GM21528 (cell line): Measurements from ENCODE around the gene C1orf146.
"Not testable (repeated sequence)": the region's sequence is repeated elsewhere in the genome, so short reads cannot be mapped to it uniquely, and the experiment has no call there.

Experiments
- ATAC-seq: cut with Tn5 transposase; IDR thresholded peaks from one replicate; pipeline ENCODE4 v1.9.1; 2021; ENCODE audit warnings: mild to moderate bottlenecking, moderate library complexity; ENCODE audit not compliant: unreplicated experiment, low FRiP score

The C1orf146 gene, protein sequence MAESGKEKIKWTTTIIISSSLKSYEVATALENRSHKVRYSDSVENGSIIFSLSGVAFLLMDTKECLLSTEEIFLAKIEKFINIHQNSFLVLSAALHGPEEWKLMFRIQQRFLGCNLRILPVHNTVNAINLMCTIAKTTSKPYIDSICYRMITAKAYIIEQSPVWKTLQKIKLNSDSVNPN

DNA sequence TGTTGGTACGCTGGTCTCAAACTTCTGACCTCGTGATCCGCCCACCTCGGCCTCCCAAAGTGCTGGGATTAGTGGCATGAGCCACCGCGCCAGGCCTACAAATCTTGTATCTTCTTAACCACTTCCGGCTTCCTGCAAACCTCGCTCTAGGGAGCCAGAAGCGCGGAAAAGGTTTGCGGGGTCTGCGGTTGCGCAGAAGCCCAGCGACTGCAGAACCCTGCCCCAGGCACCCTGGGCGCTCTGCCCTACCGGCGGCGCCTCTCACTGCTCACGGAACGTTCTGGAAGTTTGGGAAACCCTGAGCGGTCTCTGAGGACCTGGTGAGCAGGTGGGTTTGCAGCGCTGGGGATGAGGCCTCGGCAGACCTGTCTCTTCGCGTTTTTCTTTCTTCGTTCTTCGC, at the start of gene C1orf146:
TSS of gene C1orf146 (plus strand) at position 195 of the 400 bp plus-strand sequence. CDS start 13,506 bp downstream, outside the sequence.
- ATAC-seq, result no peak

DNA sequence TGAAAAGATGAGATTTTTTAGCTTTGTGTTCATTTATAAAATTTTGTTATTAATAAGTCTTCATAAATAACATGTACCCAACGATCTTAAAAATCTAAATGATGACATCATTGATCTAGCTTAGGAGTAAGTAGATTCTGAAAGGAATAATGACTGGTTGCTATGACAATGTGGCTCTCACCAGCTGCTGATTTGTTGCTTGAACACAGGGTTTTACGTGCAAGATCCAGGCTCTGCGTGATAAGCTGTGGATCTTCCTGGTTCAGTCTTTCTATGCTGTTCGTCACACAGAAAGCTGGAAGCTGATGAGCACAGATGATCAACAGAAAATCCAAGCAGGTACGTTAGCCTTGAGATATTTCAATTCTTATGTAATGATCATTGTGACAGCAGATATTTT, 49.1 kb upstream of the C1orf146 start:
- ATAC-seq, result no peak

DNA sequence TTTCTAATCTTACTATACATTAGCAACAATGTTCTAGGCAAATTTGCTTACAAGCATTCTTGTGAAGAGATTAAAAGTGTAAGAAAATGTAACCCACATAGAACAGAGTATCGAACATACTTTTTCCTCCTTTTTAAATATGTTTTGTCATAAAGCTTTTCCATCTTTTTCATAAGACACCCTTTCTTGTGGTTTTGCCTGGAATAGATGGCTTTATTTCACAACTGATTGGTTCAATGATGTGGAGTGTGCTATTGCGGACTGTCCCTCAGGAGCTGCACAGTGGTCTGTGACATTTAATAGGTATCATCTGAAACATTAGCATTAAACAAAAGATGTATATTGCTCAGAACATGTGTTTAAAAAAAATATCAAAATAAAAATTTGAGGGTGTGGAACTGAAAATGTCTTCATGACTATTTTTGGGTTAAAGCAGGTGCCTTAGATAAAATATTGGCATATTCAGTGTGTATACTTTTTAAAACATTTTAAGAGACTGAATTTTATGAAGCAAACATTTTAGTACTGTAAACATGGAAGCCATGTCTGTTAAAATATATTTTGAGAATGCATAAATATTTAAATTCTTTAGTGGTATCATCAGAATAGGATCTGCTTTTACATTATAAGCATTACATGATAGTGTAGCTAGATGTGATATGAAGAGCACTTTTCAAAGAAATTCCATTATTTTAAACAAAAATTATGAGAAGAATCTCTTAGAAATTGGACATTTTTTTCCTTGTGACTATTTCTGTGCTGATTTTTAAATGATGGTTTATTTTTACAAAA, 48.3 kb upstream of the C1orf146 start:
- no peak for ATAC-seq

DNA sequence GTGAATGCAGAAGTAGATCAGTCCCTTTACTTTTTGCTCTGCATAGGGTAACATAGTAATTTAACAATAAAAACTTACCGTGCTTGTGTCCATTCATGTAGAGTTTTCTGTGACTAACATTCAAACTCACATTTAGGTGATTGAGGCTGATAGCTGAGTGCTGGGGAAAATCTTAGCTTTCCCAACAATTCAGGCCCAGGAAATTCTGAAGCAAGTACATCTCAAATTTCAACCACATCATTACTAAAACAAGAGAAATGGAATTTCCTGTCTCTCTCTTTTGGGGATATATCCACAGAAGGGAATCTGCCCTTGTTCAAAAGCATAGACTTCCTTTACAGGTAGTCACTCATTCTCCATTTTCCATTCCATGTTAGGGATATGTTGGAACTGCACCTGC, 33.1 kb upstream of the C1orf146 start:
- ATAC-seq, result no peak

DNA sequence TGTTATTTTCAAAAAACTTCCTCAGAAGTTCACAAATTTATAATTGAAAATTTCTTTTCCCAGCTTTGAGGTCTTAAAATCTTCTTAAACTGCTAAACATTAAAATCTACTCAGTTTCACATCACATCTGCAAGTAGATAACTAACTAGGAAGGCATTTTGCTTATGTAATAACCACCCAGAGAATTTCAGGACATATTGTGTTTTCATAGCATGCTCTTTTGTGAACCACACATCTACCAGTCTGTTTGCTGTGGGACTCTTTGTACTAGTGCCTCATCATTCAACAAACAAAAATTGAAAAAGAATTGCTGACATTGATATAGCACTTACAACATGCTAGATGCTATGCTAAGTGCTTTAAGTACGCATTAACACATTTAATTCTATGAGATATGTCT, 31.6 kb upstream of the C1orf146 start:
- no peak for ATAC-seq

DNA sequence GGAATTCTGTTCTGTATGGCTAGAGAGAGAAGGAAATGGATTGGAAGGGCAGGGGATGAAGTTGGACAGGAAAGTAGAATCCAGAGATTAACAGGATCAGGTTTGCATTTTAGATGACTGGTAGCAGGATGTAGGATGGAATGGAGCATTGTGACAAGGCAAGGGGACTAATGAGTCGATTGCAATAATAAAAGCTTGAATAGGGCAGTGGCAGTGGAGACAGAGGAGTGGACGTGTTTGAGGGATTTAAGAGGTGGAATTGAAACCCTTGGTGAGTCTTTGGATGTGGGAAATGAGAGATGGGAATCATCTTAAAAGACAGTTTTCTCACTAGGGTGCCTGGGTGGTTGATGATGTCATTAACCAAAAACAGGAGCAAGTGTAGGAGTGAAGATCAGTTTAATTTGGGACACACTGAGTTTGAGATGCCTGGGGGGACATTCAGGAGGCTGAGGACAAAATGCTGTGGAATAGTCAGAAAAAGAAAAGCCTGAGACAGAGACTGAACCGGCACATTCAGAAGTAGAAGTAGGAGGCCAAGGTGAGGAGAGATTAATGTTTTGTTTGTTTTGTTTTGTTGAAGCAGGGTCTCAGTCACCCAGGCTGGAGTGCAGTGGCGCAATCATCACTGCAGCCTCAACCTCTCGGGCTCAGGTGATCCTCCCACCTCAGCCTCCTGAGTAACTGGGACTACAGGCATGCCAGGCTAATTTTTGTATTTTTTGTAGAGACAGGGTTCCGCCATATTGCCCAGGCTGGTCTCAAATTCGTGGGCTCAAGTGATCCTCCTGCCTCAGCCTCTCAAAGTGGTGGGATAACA, 29.1 kb upstream of the C1orf146 start:
- ATAC-seq, result no peak

DNA sequence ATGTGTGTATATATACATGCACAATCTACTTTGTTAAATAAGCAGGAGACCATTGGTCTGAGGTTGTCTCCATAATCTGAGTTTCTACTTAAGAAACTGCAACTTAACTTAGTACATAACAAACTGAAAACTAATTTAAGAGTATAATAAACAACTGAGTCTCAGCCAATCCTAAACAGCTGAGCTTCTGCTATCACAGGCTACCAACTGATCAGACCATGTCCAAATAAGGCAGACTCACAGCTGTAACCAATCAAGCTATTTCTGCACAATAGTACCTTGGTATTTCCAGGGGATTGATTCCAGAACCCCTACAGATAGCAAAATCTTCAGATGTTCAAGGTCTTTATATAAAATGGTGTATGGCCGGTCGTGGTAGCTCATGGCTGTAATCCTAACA, 26.0 kb upstream of the C1orf146 start:
- ATAC-seq, result no peak

DNA sequence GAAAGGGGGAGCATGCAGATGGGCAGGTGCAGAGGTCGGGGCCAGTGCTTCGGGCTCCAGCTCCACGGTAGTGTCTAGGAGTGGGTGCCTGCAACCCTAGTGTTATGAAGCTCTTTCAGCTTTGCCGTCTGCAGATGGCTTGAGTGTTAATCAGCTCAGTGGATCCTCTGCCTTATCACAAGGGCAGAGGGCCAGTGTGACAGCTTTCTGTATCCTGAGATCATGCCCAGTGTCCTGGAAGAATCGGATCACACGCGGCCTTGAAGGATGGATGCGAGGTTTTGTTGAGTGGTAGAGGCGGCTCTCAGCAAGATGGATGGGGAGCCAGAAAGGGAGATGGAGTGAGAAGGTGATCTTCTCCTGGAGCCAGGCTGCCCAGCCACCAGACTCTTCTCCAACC, 25.5 kb upstream of the C1orf146 start:
- ATAC-seq, result no peak

DNA sequence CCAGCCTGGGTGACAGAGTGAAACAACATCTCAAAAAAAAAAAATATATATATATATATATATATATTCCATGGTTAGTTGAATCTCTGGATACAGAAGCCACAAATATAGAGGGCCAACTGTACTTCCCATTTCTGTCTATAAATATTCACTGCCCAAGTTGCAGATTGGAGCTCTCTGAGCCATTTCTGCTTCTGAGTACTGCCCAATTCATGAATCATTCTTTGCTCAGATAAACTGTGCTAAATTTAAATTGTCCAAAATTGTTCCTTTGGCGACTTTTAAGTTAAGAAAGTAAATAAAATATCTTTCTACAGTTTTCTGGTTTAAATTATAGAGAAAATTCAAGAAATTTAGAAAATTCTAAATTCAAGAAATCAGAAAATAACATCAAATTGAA, 23.2 kb upstream of the C1orf146 start:
- no peak for ATAC-seq

DNA sequence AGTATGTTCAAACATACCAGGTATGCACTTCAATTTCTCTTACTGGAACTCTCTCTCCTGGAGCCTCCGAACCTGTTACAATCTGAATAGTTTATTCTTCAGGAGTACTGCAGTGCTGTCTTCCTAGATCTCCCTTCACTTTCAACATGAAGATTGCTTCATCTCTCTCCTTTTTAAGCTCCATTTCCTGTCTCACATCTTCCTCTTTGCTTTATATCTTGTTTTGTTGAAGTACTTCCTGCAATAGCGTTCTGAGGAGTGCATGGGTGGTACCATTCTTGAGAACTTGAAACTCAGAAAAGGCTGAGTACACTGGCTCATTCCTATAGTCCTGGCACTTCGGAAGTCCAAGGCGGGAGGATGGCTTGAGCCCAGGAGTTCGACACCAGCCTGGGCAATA, 15.7 kb upstream of the C1orf146 start:
- ATAC-seq, result no peak

DNA sequence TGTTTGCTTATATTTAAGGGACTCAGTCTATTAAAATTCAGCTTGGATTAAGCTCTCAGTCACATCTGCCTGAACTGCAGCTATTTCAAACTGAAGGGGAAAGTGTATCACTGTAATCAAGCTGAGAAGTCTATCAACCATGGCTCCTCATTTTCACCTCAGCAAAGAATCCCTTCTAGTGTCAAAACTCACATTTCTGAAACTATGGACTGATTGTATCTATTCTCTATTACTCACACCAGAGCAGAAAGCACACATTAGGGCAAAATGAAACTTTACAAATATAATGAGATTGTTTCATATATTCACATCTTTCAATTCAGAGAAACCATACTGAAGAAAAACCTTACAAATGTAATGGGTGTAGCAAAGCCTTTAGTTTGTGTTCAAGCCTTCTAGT, 14.6 kb upstream of the C1orf146 start:
- no peak for ATAC-seq

DNA sequence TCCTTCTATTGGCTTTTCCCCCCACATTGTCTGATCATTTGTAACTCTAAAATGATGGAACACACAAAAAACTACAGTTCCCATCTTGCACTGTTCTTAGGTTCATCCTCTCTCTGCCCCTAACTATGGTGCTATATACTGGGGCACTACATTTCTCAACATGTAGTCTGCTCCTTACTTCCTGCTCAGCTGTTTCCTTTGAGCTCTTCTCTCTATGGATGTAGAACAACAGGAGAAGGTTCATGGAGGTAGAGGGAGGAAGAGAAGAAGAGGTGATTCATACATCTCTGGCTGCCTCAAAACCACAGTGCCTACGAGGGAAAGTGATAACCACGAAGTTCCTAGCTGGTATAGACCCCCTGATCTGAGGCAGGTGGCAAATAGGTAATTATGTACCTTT, 7.0 kb upstream of the C1orf146 start:
- ATAC-seq, result no peak

DNA sequence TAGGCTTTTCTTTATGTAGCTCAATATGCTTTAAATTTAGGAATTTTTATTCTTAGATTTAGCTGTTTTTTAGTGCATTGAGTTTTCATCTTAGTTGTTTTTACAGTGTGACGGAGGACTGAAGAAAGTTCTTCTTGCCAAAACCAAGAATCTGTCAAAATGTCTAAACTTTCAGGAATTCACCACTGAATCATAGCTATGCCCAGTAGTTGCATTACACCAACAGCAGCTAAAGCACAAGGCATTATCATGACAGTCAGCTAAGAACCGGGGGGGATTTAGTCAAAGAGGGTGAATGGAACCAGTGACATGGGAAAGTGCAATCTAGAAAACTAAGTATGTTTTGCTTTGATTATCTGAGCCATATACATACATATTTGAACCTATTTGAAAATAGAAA, 6.5 kb upstream of the C1orf146 start:
- ATAC-seq, result no peak

DNA sequence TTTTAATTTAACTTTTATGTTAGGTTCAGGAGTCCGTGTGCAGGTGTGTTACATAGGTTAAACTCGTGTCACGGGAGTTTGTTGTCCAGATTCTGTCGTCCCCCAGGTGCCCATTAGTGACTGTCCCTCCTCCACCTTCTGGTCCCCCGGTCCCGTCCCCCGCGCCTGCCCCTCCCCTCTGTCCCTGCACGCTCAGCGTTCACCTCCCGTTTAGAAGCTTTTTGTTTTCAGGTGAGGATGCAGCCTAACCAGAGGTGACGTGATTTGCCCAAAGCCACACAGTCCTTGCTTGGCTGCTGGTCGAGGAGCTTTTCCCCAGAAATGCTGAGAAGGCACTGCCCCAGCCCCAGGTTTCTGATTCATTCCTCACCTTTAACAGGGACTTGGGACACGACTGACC, 844 bp downstream of the C1orf146 start:
- ATAC-seq, result no peak

DNA sequence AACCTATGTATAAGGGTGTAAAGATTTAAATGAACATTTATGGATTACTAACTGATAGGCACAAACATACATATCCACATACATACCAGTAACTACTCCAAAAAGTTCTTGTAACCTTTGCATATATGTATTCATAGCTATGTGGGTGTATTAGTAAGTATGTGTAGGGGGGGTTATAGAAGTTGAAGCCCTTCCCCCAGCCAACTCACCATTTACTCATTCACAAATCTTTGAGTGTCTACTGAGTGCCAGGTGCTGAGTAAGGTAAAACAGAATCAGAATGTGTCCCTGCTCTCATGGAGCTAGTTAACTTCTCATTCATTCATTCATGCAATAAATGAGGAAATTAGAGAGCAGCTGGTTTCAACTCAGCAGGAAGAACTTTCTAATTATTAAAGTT, 1.3 kb downstream of the C1orf146 start:
- ATAC-seq, result no peak

DNA sequence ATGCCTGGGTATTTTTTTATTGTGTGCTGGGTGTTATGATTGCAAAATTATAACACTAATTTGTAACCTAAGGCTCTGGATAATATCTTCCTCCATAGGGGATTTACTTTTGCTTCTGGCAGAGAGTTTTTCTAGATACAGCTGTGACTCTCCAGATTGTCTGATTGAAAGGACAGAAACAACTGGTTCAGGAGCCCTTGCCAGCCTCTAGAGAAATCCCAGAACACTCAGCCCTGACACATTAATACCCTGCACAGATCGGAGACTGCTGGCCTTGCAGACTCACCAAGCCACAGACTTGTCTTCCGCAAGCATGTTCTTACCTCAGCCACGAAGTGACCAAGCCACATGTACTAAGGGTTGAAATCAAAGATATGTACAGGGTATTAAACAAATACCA, 10.7 kb downstream of the C1orf146 start:
- no peak for ATAC-seq

DNA sequence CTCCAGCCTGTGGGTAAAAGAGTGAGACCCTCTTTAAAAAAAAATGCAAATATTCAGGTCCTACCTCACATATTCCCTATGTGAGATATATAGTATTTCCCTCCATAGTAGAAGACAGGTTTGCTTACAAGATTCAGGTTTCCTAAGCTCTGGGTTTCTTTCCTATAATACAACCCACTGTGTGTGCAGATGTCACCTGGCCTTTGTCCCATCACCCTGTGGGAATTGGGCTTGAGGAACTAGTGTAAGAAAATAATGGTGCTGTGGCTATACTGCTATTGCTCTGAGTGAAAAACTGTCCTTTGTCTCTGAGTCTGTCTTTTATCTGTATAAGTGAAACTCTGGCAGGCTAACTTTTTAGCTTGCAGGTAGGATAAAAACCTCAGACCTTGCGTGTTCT, 13.0 kb downstream of the C1orf146 start:
- no peak for ATAC-seq

DNA sequence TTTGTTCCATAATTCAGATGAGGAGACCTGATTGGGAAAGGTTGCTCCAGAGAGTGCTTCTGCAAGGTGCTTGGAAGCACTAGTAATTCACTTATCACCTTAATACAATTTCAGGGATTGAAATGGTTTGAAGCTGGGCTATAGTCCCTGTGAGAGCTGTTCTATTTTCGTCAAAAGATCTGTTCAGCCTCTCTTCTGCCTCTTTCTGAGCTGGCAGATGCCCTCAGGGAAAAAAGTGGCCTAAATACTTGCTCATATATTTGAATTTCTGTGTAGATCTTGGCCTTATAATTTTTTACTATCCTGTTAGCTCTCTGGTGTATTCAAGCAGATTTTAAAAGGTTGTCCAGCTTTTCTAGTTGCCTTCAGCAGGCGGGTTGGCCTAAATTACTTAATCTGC, 22.3 kb downstream of the C1orf146 start:
- no peak for ATAC-seq

DNA sequence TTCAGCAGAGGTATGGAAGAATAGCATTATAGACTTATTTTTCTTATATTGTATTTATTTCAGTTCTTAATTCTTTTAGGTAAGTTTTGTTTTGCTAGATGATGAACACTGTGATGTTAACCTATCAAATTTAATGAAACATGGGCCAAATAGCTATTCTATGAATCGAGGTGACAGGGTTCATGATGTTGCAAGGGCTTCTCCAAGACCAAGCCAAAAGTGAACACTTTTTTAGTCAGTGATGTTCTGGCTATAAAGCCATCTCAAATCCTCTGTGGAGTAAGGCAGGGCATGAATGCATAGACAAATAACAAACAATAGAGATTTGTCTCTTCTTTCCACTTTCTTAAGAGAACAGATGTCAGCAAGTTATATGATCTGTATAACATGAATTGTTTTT, 26.7 kb downstream of the C1orf146 start:
- ATAC-seq, result no peak

DNA sequence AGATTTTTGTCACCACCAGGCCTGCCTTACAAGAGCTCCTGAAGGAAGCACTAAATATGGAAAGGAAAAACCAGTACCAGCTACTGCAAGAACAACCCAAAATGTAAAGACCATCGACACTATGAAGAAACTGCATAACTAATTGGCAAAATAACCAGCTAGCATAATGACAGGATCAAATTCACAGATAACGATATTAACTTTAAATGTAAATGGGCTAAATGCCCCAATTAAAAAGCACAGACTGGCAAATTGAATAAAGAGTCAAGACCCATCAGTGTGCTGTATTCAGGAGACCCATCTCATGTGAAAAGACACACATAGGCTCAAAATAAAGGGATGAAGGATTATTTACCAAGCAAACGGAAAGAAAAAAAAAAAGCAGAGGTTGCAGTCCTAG, 37.0 kb downstream of the C1orf146 start:
- ATAC-seq, result not testable (repeated sequence)

DNA sequence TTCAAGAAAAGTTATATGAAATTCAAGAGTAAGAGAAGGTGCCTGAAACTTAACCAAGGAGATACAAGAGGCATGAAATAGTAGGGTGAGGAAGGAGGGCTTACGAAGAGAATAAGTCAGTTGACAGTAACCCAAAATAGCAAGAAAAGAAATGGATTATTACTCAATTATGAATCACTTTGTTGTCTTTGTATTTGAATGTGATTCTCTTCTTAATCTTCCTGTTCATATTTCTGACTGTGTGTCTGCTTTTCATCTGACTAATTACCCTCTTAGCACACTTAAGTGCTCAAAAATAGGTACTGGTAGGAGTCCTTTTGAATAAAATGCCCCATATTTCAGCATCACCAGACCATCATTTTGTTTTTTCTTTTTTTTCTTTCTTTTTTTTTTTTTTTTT, 41.6 kb downstream of the C1orf146 start:
- ATAC-seq, result no peak

DNA sequence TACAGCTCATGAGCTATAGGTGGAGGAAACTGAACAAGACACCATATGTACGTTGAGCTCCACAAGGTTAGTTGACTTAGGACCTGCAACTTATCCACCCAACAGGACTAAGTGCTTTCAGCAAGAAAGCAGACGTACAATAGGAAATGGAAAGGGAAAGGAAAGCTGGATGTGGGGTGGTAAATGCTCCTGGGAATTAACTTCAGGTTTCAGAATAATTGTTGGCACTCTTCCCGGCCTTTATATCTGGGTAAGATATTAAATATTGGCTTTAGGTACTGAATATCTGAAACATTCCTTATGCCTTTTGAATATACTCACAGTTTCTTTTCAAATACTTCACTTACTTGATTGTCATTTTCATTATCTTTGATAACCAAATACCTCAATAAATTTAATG, 44.8 kb downstream of the C1orf146 start:
- ATAC-seq, result no peak
